ENCODE data around the gene ZNF814.
"Not testable (repeated sequence)": the region's sequence is repeated elsewhere in the genome, so short reads cannot be mapped to it uniquely, and the experiment has no call there.

The ZNF814 gene

DNA sequence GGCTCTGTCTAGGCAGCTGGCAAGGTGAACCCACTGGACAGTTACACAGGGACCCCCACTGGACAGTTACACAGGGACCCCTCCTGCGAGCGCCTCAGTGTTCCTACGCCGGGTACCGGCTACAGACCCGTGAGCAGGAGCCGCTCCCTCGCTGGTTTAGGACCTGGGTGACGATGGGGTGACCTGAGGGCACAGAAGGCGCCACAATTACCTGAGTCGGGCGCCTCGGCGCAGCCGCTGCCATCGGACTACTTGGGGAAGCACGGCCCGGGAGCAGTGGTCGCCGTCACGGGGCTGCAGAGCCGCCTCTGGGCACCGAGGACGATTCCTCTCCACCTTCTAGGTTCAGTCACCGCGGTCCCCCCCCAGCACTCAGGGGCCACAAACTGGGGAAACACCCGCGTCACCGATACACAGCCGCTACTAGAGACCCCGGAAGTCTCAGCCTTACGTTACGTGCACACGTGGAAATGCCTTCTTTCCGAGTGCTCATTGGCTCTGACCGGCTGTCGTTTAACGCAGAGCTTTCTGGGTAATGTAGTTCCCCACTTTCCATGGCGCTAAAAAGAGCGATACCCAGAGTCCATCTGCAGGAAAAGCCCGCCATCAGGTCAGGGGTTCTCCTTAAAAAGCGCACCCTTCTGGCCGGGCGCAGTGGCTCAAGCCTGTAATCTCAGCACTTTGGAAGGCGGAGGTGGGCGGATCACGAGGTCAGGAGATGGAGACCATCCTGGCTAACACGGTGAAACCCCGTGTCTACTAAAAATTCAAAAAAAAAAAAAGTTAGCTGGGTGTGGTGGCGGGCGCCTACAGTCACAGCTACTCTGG lies 27.5 kb upstream of the ZNF814 start, which contains the start of gene ZNF417:
TSS of gene ZNF417 (minus strand) at position 425 of the 828 bp plus-strand sequence. CDS start at position 244, 181 bp downstream.
- not testable (repeated sequence) for H3K18ac ChIP-seq (ENCODE audit: low read length); H3K4ac ChIP-seq (ENCODE audit: low read length); H2BK5ac ChIP-seq (ENCODE audit: low read length); H2BK15ac ChIP-seq (ENCODE audit: low read length); H2BK12ac ChIP-seq (ENCODE audit: low read length); H4K8ac ChIP-seq (ENCODE audit: low read depth, low read length); H2AK5ac ChIP-seq (ENCODE audit: low read depth, low read length); H4K91ac ChIP-seq (ENCODE audit: low read depth, low read length, poor library complexity); H3K4me1 ChIP-seq (ENCODE audit: control insufficient read depth in 2 of 2, insufficient read depth in 1 of 2, low read depth in 1 of 2, low read length in 2 of 2); H2BK120ac ChIP-seq (ENCODE audit: low read depth, low read length); H3K27me3 ChIP-seq (ENCODE audit: control insufficient read depth in 3 of 3, insufficient read depth in 3 of 3, low read depth in 1 of 3, low read length in 3 of 3); H3K14ac ChIP-seq (ENCODE audit: low read length)
- H3K9me3 ChIP-seq (replicated peaks in 1 of 2; ENCODE audit: control insufficient read depth in 2 of 2, insufficient read depth in 1 of 2, low read depth in 1 of 2, low read length in 2 of 2): peaks cover 2 to 34% of the 10 kb centered on the region in 2 donors
- H3K79me1 ChIP-seq (ENCODE audit: low read depth, low read length): peaks cover 12% of the 10 kb centered on the region
- peak within 1 kb of the TSS; percentile 53 to 90 for H3K4me3 ChIP-seq (ENCODE audit: low read length in 2 of 2)
- H3K23ac ChIP-seq (ENCODE audit: low read depth, low read length, poor library complexity): peak within 1 kb of the TSS; percentile 34
- peaks cover 14 to 71% of the 10 kb centered on the region in 2 donors for H3K36me3 ChIP-seq (replicated peaks in 1 of 2; ENCODE audit: control insufficient read depth in 2 of 2, insufficient read depth in 2 of 2, low read length in 2 of 2)
- DNase-seq (ENCODE audit: low spot score): peak; percentile 96
- H2AFZ ChIP-seq (ENCODE audit: low read length): peak within 1 kb of the TSS; percentile 81
- no CpG with 5 or more reads among the region's 51 CpGs for WGBS, 2 donors (ENCODE audit: extremely low coverage in 2 of 2, insufficient read length in 2 of 2, insufficient replicate concordance in 1 of 2)
- peak within 1 kb of the TSS; percentile 32 for H3K9ac ChIP-seq (ENCODE audit: low read depth, low read length, poor library complexity)
- H3K27ac ChIP-seq (replicated peaks; ENCODE audit: low read length): peak within 1 kb of the TSS; percentile 58
- peak within 1 kb of the TSS; percentile 66 for H3K4me2 ChIP-seq (ENCODE audit: insufficient read depth, low read length, poor library complexity, severe bottlenecking)

DNA sequence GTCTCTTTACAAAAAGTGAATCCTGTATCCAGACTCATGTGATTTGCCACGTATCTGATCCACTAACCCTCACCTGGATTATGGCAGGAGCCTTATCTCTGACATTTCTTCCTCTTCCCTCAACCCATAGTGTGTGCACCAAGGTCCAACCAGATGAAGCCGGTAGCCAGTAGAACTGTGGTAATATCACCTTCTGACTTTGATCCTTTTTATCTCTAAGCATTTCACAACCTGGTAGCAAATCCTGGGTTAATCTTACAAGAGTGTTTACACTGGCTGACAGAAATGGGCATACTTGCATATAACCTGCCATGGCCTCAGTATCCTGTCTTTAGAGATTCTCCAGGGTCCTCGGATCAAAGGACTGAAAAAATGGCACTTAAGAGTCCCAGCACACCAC lies 25.7 kb upstream of the ZNF814 start:
- Histone ChIP-seq H3K9ac (ENCODE audit: low read depth, low read length, poor library complexity) (no peak overlapping the region), H4K91ac (ENCODE audit: low read depth, low read length, poor library complexity) (no peak overlapping the region), H4K8ac (ENCODE audit: low read depth, low read length) (no peak overlapping the region), H3K4me2 (ENCODE audit: insufficient read depth, low read length, poor library complexity, severe bottlenecking) (no peak overlapping the region), H3K27ac (replicated peaks; ENCODE audit: low read length) (no peak overlapping the region), H2AFZ (ENCODE audit: low read length) (no peak overlapping the region), H3K14ac (ENCODE audit: low read length) (no peak overlapping the region), H2BK5ac (ENCODE audit: low read length) (no peak overlapping the region), H2BK12ac (ENCODE audit: low read length) (no peak overlapping the region), H2AK5ac (ENCODE audit: low read depth, low read length) (no peak overlapping the region), H3K4ac (ENCODE audit: low read length) (no peak overlapping the region), H3K36me3 (replicated peaks in 1 of 2; ENCODE audit: control insufficient read depth in 2 of 2, insufficient read depth in 2 of 2, low read length in 2 of 2) (peaks cover 10 to 68% of the 10 kb centered on the region in 2 donors), H3K79me1 (ENCODE audit: low read depth, low read length) (peaks cover 10% of the 10 kb centered on the region), H2BK120ac (ENCODE audit: low read depth, low read length) (no peak overlapping the region), H3K23ac (ENCODE audit: low read depth, low read length, poor library complexity) (no peak overlapping the region), H3K18ac (ENCODE audit: low read length) (no peak overlapping the region), H3K4me3 (ENCODE audit: low read length in 2 of 2) (no peak overlapping the region), H2BK15ac (ENCODE audit: low read length) (no peak overlapping the region), H3K9me3 (replicated peaks in 1 of 2; ENCODE audit: control insufficient read depth in 2 of 2, insufficient read depth in 1 of 2, low read depth in 1 of 2, low read length in 2 of 2) (peaks cover 0 to 32% of the 10 kb centered on the region in 2 donors), H3K27me3 (ENCODE audit: control insufficient read depth in 3 of 3, insufficient read depth in 3 of 3, low read depth in 1 of 3, low read length in 3 of 3) (no peaks in the 10 kb centered on the region), H3K4me1 (ENCODE audit: control insufficient read depth in 2 of 2, insufficient read depth in 1 of 2, low read depth in 1 of 2, low read length in 2 of 2) (peaks cover 0 to 5% of the 10 kb centered on the region in 2 donors)
- DNase-seq (ENCODE audit: low spot score): no peak
- no CpG with 5 or more reads among the region's 3 CpGs for WGBS, 2 donors (ENCODE audit: extremely low coverage in 2 of 2, insufficient read length in 2 of 2, insufficient replicate concordance in 1 of 2)

DNA sequence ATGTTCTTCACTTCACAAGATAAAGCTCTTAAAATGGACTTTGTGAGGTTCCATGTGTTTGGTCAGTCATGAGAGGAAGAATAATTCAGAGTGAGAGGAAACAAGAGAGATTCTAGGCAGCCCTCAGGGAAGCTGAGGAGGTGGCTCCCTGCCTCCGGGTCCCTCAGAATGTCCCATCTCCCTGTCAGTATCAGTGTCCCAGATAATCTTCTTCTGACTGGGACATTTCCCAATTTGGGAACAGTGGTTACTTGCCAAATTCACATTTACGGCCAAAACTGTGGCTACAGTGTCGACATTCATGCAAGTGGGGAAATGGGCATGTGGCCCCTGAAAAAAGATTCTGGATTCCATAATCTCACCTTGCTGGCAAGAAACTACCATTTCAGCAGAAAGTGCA lies 18.6 kb upstream of the ZNF814 start:
- no peak overlapping the region for H3K4ac ChIP-seq (ENCODE audit: low read length)
- no peak overlapping the region for H4K8ac ChIP-seq (ENCODE audit: low read depth, low read length)
- H3K4me3 ChIP-seq (ENCODE audit: low read length in 2 of 2): no peak overlapping the region
- peaks cover 0 to 28% of the 10 kb centered on the region in 2 donors for H3K9me3 ChIP-seq (replicated peaks in 1 of 2; ENCODE audit: control insufficient read depth in 2 of 2, insufficient read depth in 1 of 2, low read depth in 1 of 2, low read length in 2 of 2)
- H3K79me1 ChIP-seq (ENCODE audit: low read depth, low read length): peaks cover 4% of the 10 kb centered on the region
- no peak overlapping the region for H3K27ac ChIP-seq (replicated peaks; ENCODE audit: low read length)
- no peak overlapping the region for H2AFZ ChIP-seq (ENCODE audit: low read length)
- H2BK15ac ChIP-seq (ENCODE audit: low read length): no peak overlapping the region
- no peak overlapping the region for H3K9ac ChIP-seq (ENCODE audit: low read depth, low read length, poor library complexity)
- no peak for DNase-seq (ENCODE audit: low spot score)
- no peak overlapping the region for H3K18ac ChIP-seq (ENCODE audit: low read length)
- no peak overlapping the region for H3K23ac ChIP-seq (ENCODE audit: low read depth, low read length, poor library complexity)
- no peak overlapping the region for H3K4me2 ChIP-seq (ENCODE audit: insufficient read depth, low read length, poor library complexity, severe bottlenecking)
- H4K91ac ChIP-seq (ENCODE audit: low read depth, low read length, poor library complexity): no peak overlapping the region
- WGBS, 2 donors (ENCODE audit: extremely low coverage in 2 of 2, insufficient read length in 2 of 2, insufficient replicate concordance in 1 of 2): no CpG with 5 or more reads among the region's 3 CpGs
- no peak overlapping the region for H2BK120ac ChIP-seq (ENCODE audit: low read depth, low read length)
- no peak overlapping the region for H2BK5ac ChIP-seq (ENCODE audit: low read length)
- H3K36me3 ChIP-seq (replicated peaks in 1 of 2; ENCODE audit: control insufficient read depth in 2 of 2, insufficient read depth in 2 of 2, low read length in 2 of 2): peaks cover 19 to 69% of the 10 kb centered on the region in 2 donors
- no peaks in the 10 kb centered on the region for H3K27me3 ChIP-seq (ENCODE audit: control insufficient read depth in 3 of 3, insufficient read depth in 3 of 3, low read depth in 1 of 3, low read length in 3 of 3)
- no peak overlapping the region for H2AK5ac ChIP-seq (ENCODE audit: low read depth, low read length)
- H2BK12ac ChIP-seq (ENCODE audit: low read length): no peak overlapping the region
- H3K4me1 ChIP-seq (ENCODE audit: control insufficient read depth in 2 of 2, insufficient read depth in 1 of 2, low read depth in 1 of 2, low read length in 2 of 2): no peaks in the 10 kb centered on the region
- no peak overlapping the region for H3K14ac ChIP-seq (ENCODE audit: low read length)

DNA sequence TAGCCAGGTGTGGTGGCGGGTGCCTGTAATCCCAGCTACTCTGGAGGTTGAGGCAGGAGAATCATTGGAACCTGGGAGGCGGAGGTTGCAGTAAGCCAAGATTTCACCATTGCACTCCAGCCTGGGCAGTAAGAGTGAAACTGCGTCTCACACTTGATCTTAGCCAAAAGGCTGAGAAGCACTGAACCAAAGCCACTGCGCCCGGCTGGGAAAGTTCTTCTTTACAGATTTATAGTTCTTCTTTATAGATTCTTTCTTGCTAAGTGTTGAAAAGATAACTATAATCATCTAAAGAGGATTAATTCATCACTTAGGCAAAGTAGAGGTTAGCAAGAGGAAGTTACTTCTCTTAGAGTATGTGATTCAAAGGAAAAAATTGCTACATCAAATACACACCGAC lies 16.4 kb upstream of the ZNF814 start:
- H3K36me3 ChIP-seq (replicated peaks in 1 of 2; ENCODE audit: control insufficient read depth in 2 of 2, insufficient read depth in 2 of 2, low read length in 2 of 2): peaks cover 11 to 56% of the 10 kb centered on the region in 2 donors

More for the DNA sequence above, 16.4 kb upstream of the ZNF814 start:
- Histone ChIP-seq H3K14ac (ENCODE audit: low read length) (no peak overlapping the region), H3K18ac (ENCODE audit: low read length) (no peak overlapping the region), H3K4me2 (ENCODE audit: insufficient read depth, low read length, poor library complexity, severe bottlenecking) (no peak overlapping the region), H4K8ac (ENCODE audit: low read depth, low read length) (no peak overlapping the region), H2AFZ (ENCODE audit: low read length) (no peak overlapping the region), H3K4me3 (ENCODE audit: low read length in 2 of 2) (no peak overlapping the region), H2BK12ac (ENCODE audit: low read length) (no peak overlapping the region), H3K4me1 (ENCODE audit: control insufficient read depth in 2 of 2, insufficient read depth in 1 of 2, low read depth in 1 of 2, low read length in 2 of 2) (no peaks in the 10 kb centered on the region), H2BK5ac (ENCODE audit: low read length) (no peak overlapping the region), H3K27ac (replicated peaks; ENCODE audit: low read length) (no peak overlapping the region), H3K9me3 (replicated peaks in 1 of 2; ENCODE audit: control insufficient read depth in 2 of 2, insufficient read depth in 1 of 2, low read depth in 1 of 2, low read length in 2 of 2) (peaks cover 0 to 19% of the 10 kb centered on the region in 2 donors), H3K27me3 (ENCODE audit: control insufficient read depth in 3 of 3, insufficient read depth in 3 of 3, low read depth in 1 of 3, low read length in 3 of 3) (no peaks in the 10 kb centered on the region), H3K4ac (ENCODE audit: low read length) (no peak overlapping the region), H3K23ac (ENCODE audit: low read depth, low read length, poor library complexity) (no peak overlapping the region), H3K9ac (ENCODE audit: low read depth, low read length, poor library complexity) (no peak overlapping the region), H2AK5ac (ENCODE audit: low read depth, low read length) (no peak overlapping the region), H4K91ac (ENCODE audit: low read depth, low read length, poor library complexity) (no peak overlapping the region), H2BK15ac (ENCODE audit: low read length) (no peak overlapping the region), H2BK120ac (ENCODE audit: low read depth, low read length) (no peak overlapping the region), H3K79me1 (ENCODE audit: low read depth, low read length) (no peaks in the 10 kb centered on the region)
- no peak for DNase-seq (ENCODE audit: low spot score)
- no CpG with 5 or more reads among the region's 6 CpGs for WGBS, 2 donors (ENCODE audit: extremely low coverage in 2 of 2, insufficient read length in 2 of 2, insufficient replicate concordance in 1 of 2)
